T-cell (primary cell): ENCODE data around the gene AQP5. TPM values are rescaled to one million over a fixed set of nuclear protein-coding genes. Genes with fewer than 3 reads are reported as not detected.

Experiments
- ATAC-seq, 4 experiments: fragments of 200-7000 bp in 3 of 4; fragments of 150-1000 bp in 1 of 4; cut with Tn5 transposase; replicated peaks in 1 of 4; 1 replicate in 3 of 4; 2 replicates in 1 of 4; pipeline ENCODE4 v1.10.0; 2021; ENCODE audit warnings: moderate library complexity in 3 of 4, mild to moderate bottlenecking in 2 of 4, moderate number of reproducible peaks in 1 of 4
- CTCF ChIA-PET, 2 donors: fragments of 300-600 bp; sonication (Branson Sonifier 250); formaldehyde crosslinking; loops; one replicate each; lab custom pipeline; 2022; ENCODE audit warnings: antibody characterized with exemption in 2 of 2; lab: Charles Lee
- POLR2A ChIA-PET, 2 donors: fragments of 300-600 bp; sonication (Branson Sonifier 250); formaldehyde crosslinking; loops; one replicate each; lab custom pipeline; 2022; ENCODE audit warnings: antibody characterized with exemption in 2 of 2; lab: Charles Lee
- DNase-seq, 35 experiments: peaks; one replicate each; pipeline versions ENCODE4 v3.0.0 to v3.0.0-alpha.2; 2013 to 2023
- H3K27ac ChIP-seq: one replicate; pipeline ENCODE4 v1.5.1; 2013; ENCODE audit warnings: low read length
- H3K27me3 ChIP-seq, 2 experiments: replicated peaks in 1 of 2; 1 replicate in 1 of 2; 2 replicates in 1 of 2; pipeline versions ENCODE4 v1.6.1 to v1.7.0; 2013; ENCODE audit warnings: low read length in 1 of 2, mixed read lengths in 1 of 2; ENCODE audit not compliant: control insufficient read depth in 2 of 2, insufficient read depth in 2 of 2; ENCODE audit errors: extremely low read depth in 1 of 2
- H3K36me3 ChIP-seq, 2 donors: 1 replicate in 1 of 2; 2 replicates in 1 of 2; pipeline versions ENCODE4 v1.6.1 to v1.7.0; 2013; ENCODE audit warnings: low read length in 1 of 2; ENCODE audit not compliant: control insufficient read depth in 2 of 2, insufficient read depth in 1 of 2; ENCODE audit errors: extremely low read depth in 1 of 2
- H3K4me1 ChIP-seq, 2 experiments: 1 replicate in 1 of 2; 2 replicates in 1 of 2; pipeline versions ENCODE4 v1.6.1 to v1.7.0; 2013; ENCODE audit warnings: low read length in 2 of 2, mixed read lengths in 1 of 2; ENCODE audit not compliant: insufficient read depth in 2 of 2, control insufficient read depth in 1 of 2; ENCODE audit errors: extremely low read depth in 1 of 2
- H3K4me3 ChIP-seq, 2 donors: 1 replicate in 1 of 2; 2 replicates in 1 of 2; pipeline versions ENCODE4 v1.5.1 to v1.7.0; 2013; ENCODE audit warnings: mild to moderate bottlenecking in 2 of 2, low read length in 1 of 2, moderate library complexity in 1 of 2; ENCODE audit not compliant: control insufficient read depth in 1 of 2; ENCODE audit errors: extremely low read depth in 1 of 2
- H3K9me3 ChIP-seq: 2 replicates; pipeline ENCODE4 v1.7.0; 2013
- H3K27ac Mint-ChIP-seq, 2 donors: one replicate each; pipeline ENCODE4 v1.8.0; 2020 to 2021; ENCODE audit warnings: mild to moderate bottlenecking in 2 of 2, mixed read lengths in 2 of 2
- H3K27me3 Mint-ChIP-seq, 2 donors: one replicate each; pipeline ENCODE4 v1.8.0; 2021 to 2022; ENCODE audit warnings: mixed read lengths in 2 of 2
- H3K36me3 Mint-ChIP-seq: one replicate; pipeline ENCODE4 v1.8.0; 2021; ENCODE audit warnings: mixed read lengths
- H3K4me1 Mint-ChIP-seq, 3 donors: one replicate each; pipeline ENCODE4 v1.8.0; 2020 to 2022; ENCODE audit warnings: mixed read lengths in 3 of 3, mild to moderate bottlenecking in 1 of 3
- H3K4me3 Mint-ChIP-seq, 3 donors: one replicate each; pipeline ENCODE4 v1.8.0; 2020 to 2022; ENCODE audit warnings: mild to moderate bottlenecking in 3 of 3, mixed read lengths in 3 of 3, moderate library complexity in 3 of 3
- H3K9me3 Mint-ChIP-seq, 3 donors: one replicate each; pipeline ENCODE4 v1.8.0; 2020 to 2022; ENCODE audit warnings: mixed read lengths in 3 of 3
- WGBS: methylation state at CpG from one replicate; pipeline ENCODE4 v1.1.5; 2013; ENCODE audit warnings: missing lambda C conversion rate; ENCODE audit not compliant: insufficient coverage; 5-methylcytosine and 5-hydroxymethylcytosine counted together
- total RNA-seq, 35 experiments: library from RNA in 6 of 35; stranded (reverse) in 6 of 35; fragments of 120-200 nt in 1 of 35; gene quantifications; one replicate each; pipeline versions ENCODE4 v1.2.1 to v1.2.4 and lab custom pipeline; 2013 to 2026

The AQP5 gene
- total RNA-seq, 5 donors from 2014 or later (not counting 1 experiment from before 2014, with no cell fraction given): not detected

DNA sequence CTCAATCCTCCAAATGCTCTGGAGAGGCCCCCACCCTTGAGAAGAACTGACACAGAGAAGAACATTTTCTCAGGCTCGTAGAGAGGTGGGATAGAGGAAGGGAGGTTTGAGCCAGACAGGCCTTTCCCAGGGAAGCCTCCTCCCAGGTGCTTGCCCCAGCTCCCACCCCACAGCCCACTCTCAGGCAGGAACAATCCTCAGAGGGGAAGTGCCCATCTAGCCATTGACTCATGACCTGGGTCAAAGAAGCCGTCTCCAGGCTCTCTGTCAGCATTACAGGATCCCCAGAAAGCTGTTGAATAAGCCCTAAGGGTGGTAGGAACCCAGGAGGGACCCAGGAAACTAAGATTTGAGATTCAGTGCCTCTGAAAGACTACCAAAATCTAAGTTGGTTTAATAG lies 14.9 kb downstream of the AQP5 start:
- Histone ChIP-seq H3K4me3 (no peak overlapping the region), H3K36me3 (no peaks in the 10 kb centered on the region), H3K9me3 (no peaks in the 10 kb centered on the region), H3K27ac (no peak overlapping the region), H3K4me1 (no peaks in the 10 kb centered on the region), H3K27me3 (peaks cover 0 to 12% of the 10 kb centered on the region in 2 experiments)
- H3K4me3 Mint-ChIP-seq: no peak overlapping the region
- POLR2A ChIA-PET: no interaction called here
- H3K27me3 Mint-ChIP-seq: no peaks in the 10 kb centered on the region
- no peaks in the 10 kb centered on the region for H3K36me3 Mint-ChIP-seq
- DNase-seq (no peak), ATAC-seq (no peak)
- H3K4me1 Mint-ChIP-seq: no peaks in the 10 kb centered on the region
- CTCF ChIA-PET: no interaction called here
- H3K9me3 Mint-ChIP-seq: no peaks in the 10 kb centered on the region
- H3K27ac Mint-ChIP-seq: no peak overlapping the region
- 86% methylated on average over 1 of the region's 2 CpGs for WGBS

DNA sequence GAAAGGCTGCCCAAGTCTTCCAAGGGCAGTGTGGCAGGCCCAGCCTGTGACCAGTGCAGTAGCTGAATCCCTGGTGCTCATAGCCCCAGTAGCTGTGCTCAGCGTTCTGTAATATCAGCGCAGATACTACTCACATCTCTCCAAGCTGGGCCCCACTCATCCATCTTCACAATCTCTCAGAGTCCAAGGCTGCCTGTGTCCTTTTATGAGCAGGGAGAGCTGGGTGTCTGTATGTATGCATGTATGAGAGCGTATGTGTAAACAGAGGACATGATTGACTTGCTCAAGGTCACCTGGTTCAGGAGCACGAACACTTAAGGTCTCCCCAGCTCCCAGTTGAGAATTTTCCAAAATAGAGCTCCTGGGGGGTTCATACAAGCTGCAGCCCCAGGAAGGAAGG lies 16.5 kb downstream of the AQP5 start:
- 75% methylated on average over 2 of the region's 4 CpGs for WGBS
- ChIA-PET CTCF (interaction anchor here (0.6 to 1.1 kb wide), 2 partner anchors 10 to 11 kb away, joined by 4 to 5 read pairs; no protein-coding TSS in a partner anchor), POLR2A (no interaction called here)
- ATAC-seq (no peak), DNase-seq (no peak)
- Histone ChIP-seq H3K9me3 (no peaks in the 10 kb centered on the region), H3K4me3 (no peak overlapping the region), H3K36me3 (no peaks in the 10 kb centered on the region), H3K27ac (no peak overlapping the region), H3K27me3 (peaks cover 0 to 3% of the 10 kb centered on the region in 2 experiments), H3K4me1 (no peaks in the 10 kb centered on the region)
- no peaks in the 10 kb centered on the region for H3K36me3 Mint-ChIP-seq
- no peaks in the 10 kb centered on the region for H3K4me1 Mint-ChIP-seq
- H3K9me3 Mint-ChIP-seq: no peaks in the 10 kb centered on the region
- H3K4me3 Mint-ChIP-seq: no peak overlapping the region
- H3K27ac Mint-ChIP-seq: no peak overlapping the region
- H3K27me3 Mint-ChIP-seq: no peaks in the 10 kb centered on the region

GRCh38 chr12:49979016-49979586 lies 17.4 kb downstream of the AQP5 start:
- Mint-ChIP-seq H3K27ac (no peak overlapping the region), H3K4me1 (no peaks in the 10 kb centered on the region), H3K4me3 (no peak overlapping the region), H3K27me3 (no peaks in the 10 kb centered on the region), H3K36me3 (no peaks in the 10 kb centered on the region), H3K9me3 (no peaks in the 10 kb centered on the region)
- ATAC-seq: no peak
- H3K36me3 ChIP-seq: no peaks in the 10 kb centered on the region
- no peak overlapping the region for H3K4me3 ChIP-seq
- 93% methylated on average over 2 of the region's 10 CpGs for WGBS
- no peak for DNase-seq
- ChIA-PET CTCF (interaction anchor here (0.6 to 1.1 kb wide), 3 partner anchors 12 to 261 kb away, joined by 3 to 5 read pairs (median 4); no protein-coding TSS in a partner anchor), POLR2A (interaction anchor here in 1 of 2 donors (0.5 kb wide), 1 partner anchor 203 kb away, joined by 3 read pairs; no protein-coding TSS in a partner anchor)
- no peaks in the 10 kb centered on the region for H3K9me3 ChIP-seq
- no peak overlapping the region for H3K27ac ChIP-seq
- peaks cover 0 to 3% of the 10 kb centered on the region in 2 experiments for H3K27me3 ChIP-seq
- H3K4me1 ChIP-seq: no peaks in the 10 kb centered on the region

DNA sequence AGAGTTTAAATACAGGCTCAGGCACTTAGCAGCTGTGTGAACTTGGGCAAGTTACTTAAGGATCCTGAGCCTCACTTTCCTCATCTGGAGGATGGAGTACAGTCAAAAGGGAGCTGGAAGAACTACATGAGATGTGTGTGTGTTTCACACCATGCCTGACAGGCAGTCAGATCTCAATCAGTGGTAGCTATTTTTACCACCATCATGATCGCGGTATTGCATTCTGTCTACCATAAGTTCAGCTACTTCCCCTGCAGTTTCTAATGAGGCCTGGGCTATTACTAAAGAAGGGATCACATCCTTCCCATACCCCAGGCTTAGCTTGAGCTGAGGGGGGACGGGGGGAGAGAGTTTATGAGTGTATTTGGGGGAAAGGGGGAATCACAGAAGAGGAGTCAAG lies 18.1 kb downstream of the AQP5 start:
- ChIA-PET POLR2A (interaction anchor here (0.5 to 0.6 kb wide), 3 partner anchors 9 to 214 kb away, joined by 3 to 9 read pairs (median 5); no protein-coding TSS in a partner anchor), CTCF (interaction anchor here in 1 of 2 donors (0.6 to 0.9 kb wide), 4 partner anchors 12 to 492 kb away, joined by 3 to 5 read pairs (median 4); no protein-coding TSS in a partner anchor)
- H3K36me3 ChIP-seq: no peaks in the 10 kb centered on the region
- no CpG with 5 or more reads among the region's 3 CpGs for WGBS
- Mint-ChIP-seq H3K36me3 (no peaks in the 10 kb centered on the region), H3K4me1 (no peaks in the 10 kb centered on the region), H3K9me3 (no peaks in the 10 kb centered on the region), H3K27me3 (no peaks in the 10 kb centered on the region), H3K27ac (no peak overlapping the region), H3K4me3 (no peak overlapping the region)
- no peaks in the 10 kb centered on the region for H3K4me1 ChIP-seq
- no peak overlapping the region for H3K4me3 ChIP-seq
- no peaks in the 10 kb centered on the region for H3K9me3 ChIP-seq
- DNase-seq (no peak), ATAC-seq (no peak)
- H3K27ac ChIP-seq: no peak overlapping the region
- H3K27me3 ChIP-seq: peaks cover 0 to 3% of the 10 kb centered on the region in 2 experiments

DNA sequence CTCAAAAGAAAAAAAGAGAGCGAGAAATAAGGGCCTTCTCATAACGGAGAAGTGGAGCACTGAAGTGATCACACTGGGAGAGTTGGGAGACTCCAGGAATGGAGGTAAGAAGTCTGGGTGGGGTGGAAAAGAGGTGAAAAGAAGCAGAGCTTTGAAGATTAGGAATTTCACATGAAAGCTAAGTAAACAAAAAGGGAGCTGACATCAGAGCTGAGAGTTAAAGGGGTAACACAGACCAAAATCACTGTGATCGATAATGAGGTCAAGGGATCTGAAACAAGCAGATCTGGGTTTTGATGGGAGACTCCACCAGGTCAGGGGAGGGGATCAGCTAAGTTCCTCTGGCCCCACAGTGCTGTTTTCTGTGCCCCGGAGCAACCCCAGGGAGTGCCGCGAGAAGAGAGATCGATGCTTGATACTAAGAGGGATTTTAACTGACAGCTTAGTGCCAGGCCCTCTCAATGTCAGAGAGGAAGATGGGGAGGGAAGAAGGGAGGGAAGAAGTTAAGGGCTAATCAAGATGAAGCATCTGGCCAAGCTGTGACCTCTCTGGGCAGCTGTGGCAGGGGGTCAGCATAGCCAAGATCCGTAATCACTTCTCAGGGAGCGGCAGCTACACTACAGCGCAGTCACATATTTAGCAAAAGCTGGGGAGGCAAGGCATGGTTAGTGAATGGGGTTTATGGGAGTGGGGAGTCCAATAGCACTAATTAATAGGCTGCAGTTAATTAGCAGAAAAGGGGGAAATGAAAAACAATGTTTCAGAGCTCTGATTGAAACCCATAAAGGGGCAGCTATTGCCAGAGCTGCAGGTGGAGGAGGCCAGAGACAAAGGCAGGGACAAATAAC lies 19.1 kb downstream of the AQP5 start:
- Mint-ChIP-seq H3K4me3 (no peak overlapping the region), H3K27ac (no peak overlapping the region), H3K9me3 (no peaks in the 10 kb centered on the region), H3K27me3 (no peaks in the 10 kb centered on the region), H3K4me1 (no peaks in the 10 kb centered on the region), H3K36me3 (no peaks in the 10 kb centered on the region)
- Histone ChIP-seq H3K4me3 (no peak overlapping the region), H3K4me1 (no peaks in the 10 kb centered on the region), H3K36me3 (no peaks in the 10 kb centered on the region), H3K9me3 (no peaks in the 10 kb centered on the region), H3K27ac (no peak overlapping the region), H3K27me3 (no peaks in the 10 kb centered on the region)
- DNase-seq: no peak
- CTCF ChIA-PET: interaction anchor here (0.6 to 0.9 kb wide), 5 partner anchors 13 to 933 kb away, joined by 3 read pairs; no protein-coding TSS in a partner anchor
- 93% methylated on average over 8 of the region's 10 CpGs for WGBS
- POLR2A ChIA-PET: no interaction called here
- no peak for ATAC-seq

DNA sequence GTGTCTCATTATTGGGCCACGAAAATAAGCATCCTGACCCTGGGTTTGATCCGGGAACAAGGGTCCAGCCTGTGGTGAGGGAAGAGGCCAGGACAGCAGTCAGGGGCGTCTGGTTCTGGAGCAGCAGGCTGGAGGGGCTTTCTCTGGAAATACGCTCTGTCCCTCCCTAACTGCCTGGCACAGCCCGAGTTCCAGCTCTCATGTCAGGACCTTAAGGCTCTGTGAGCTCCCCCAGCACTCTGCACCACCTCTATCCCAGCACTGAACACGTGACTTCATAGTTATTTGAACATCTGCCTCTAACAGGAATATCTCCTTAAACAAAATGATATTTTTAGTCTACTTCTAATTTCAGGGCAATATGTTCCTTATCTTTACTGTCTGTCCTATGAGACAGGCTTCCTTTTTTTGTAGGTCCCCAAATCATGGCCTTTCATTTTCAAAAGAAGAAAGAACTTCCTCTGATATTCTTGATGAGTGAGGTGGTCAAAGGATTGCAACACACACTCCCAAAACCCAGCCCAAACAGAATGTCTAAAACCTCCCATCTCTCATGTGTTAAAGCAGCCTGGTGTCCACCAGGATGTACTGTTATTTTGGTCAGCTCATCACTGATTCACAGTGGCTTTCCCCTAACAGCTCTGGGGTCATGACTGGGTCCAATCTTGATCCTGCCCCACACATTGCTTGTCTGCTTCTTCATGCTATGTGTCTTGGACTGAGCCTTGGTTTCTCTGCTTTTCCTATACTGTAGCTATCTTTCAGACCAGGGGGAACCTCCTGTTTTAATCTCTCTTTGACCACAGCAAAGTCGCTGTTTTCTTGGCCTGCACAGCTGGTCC lies 20.8 kb downstream of the AQP5 start:
- Histone ChIP-seq H3K4me3 (no peak overlapping the region), H3K27me3 (no peaks in the 10 kb centered on the region), H3K27ac (no peak overlapping the region), H3K36me3 (peaks cover 0 to 2% of the 10 kb centered on the region in 2 donors), H3K9me3 (no peaks in the 10 kb centered on the region), H3K4me1 (no peaks in the 10 kb centered on the region)
- H3K27ac Mint-ChIP-seq: no peak overlapping the region
- 83% methylated on average over 3 of the region's 7 CpGs for WGBS
- H3K4me1 Mint-ChIP-seq: no peaks in the 10 kb centered on the region
- H3K27me3 Mint-ChIP-seq: no peaks in the 10 kb centered on the region
- H3K9me3 Mint-ChIP-seq: no peaks in the 10 kb centered on the region
- ATAC-seq (no peak), DNase-seq (no peak)
- CTCF ChIA-PET: interaction anchor here in 1 of 2 donors (0.5 to 0.6 kb wide), 2 partner anchors 677 to 702 kb away, joined by 3 to 5 read pairs; no protein-coding TSS in a partner anchor
- H3K36me3 Mint-ChIP-seq: no peaks in the 10 kb centered on the region
- POLR2A ChIA-PET: interaction anchor here in 1 of 2 donors (0.6 kb wide), 1 partner anchor 265 kb away, joined by 3 read pairs; no protein-coding TSS in a partner anchor
- no peak overlapping the region for H3K4me3 Mint-ChIP-seq
